ENCODE data around the gene IMPACT. TPM values are rescaled to one million over a fixed set of nuclear protein-coding genes. Genes with fewer than 3 reads are reported as not detected.

IMPACT gene
- total RNA-seq, 1 experiment from 2014 or later = 12.3 TPM

DNA sequence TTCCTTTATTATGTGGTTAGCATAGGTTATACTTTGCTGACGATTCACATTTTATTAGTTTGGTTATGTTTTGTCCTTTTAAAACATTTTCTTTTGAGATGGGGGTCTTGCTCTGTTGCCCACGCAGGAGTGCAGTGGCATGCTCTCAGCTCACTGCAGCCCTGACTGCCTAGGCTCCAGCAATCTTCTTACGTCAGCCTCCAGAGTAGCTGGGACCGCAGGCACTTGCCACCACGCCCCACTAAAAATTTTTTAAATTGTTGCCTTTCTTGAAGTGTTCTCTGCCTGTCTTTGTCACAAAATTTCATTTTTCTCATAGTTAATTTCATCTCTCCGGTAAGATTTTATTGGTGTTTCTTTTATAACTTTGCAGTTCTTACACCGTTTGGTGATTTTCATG lies 52.9 kb downstream of the IMPACT start:
- no peak for DNase-seq (ENCODE audit: low spot score)

DNA sequence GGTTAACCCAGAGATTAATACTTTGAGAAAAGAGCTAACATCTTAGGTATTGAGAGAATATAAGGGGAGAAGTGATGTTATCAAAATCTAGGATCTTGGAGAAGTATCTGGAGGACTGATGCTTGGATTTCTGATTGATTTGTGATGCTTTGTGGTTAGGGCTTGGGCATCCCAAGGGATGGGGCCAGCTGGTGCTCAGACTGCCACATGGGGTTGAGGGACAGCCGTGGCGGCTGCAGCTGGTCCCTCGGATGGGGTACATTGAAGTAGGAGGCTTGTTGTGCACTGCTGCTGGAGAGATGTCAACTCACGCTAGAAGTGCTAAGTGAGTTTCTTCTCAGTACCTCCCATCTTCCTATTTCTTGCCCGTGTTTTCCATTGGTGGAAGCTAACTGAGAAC lies 56.4 kb downstream of the IMPACT start:
- no peak for DNase-seq (ENCODE audit: low spot score)

DNA sequence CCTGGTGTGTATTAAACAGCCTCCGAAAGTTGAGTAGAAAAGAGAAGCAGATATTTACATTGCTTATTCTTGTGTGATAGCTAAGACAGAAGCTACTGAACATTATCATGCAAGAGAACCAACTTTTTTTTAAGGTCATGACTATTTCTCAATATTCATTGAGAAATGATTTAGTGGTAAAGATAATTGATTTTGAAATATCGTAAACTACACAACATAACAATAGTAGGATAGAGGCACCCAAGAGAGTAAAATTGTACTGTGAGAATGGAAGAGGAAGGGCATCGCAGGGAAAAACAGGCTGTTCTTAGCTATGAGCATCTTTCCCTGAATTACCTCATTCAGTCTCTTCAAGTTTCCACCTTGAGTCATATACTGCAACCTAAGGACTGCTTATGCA lies 59.2 kb downstream of the IMPACT start:
- DNase-seq (ENCODE audit: low spot score) = no peak

DNA sequence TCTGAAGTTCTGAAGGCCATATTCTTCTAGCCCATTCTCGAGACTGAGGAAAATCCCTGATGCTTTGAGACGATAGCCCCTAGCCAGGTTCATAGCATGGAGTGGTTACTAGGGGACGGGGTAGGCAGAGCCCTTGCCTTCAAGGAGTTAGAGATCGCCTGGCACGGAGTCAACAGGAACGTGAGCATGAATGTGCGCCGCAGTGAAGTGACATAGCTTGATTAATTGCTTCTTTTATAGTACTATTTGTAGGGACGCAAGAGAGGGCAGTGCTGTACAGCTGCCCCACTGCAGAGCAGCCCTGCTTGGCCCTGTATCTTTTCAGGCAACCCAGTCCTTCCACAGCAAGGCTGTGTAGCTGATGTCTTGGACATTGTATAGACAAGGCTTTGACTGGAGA lies 60.2 kb downstream of the IMPACT start:
- DNase-seq (ENCODE audit: low spot score) = no peak

DNA sequence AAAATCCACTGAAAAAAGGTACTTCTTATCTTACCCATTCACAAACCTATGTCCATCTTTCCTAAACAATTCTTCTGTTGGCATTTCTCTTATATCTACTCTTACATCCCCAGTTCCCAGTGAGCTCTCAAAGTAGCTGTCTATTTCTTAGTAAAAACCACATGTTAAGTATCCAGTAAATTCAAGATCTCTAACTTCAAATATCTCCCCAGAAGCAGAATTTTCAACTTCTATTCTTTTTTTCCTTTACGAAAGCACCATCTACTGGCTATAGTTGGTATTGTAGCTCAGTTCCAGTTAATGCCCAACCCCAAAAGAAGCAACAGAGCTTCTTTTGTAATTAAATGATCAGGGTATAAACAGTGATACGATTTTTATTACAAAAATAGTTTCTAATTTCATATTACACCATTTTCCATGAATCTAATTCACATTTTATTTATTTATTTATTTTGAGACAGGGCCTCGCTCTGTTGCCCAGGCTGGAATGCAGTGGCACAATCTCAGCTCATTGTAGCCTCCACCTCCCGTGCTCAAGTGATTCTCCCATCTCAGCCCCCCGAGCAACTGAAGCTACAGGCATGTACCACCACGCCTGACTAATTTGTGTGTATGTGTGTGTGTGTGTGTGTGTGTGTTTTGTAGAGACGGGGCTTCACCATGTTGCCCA lies 62.5 kb downstream of the IMPACT start:
- DNase-seq (ENCODE audit: low spot score) = peak; percentile 46

DNA sequence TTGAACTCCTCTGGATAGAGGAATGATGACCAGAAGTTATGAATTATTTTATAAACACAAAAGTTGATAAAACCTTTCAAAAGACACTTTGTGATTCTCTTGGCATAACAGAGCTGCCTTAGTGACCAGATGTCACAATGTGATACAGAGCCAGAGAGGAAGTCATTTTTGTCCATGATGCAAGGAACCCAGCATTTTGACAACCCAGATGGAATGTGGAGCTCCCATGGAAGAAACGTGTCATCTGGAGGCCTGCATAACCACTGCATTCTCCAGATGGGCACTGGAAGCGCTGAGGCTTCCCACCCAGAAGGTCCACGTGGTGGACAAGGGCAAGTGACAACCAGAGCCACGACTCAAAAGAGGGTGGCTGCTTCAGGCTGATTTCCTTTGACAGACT lies 64.1 kb downstream of the IMPACT start:
- no peak for DNase-seq (ENCODE audit: low spot score)

DNA sequence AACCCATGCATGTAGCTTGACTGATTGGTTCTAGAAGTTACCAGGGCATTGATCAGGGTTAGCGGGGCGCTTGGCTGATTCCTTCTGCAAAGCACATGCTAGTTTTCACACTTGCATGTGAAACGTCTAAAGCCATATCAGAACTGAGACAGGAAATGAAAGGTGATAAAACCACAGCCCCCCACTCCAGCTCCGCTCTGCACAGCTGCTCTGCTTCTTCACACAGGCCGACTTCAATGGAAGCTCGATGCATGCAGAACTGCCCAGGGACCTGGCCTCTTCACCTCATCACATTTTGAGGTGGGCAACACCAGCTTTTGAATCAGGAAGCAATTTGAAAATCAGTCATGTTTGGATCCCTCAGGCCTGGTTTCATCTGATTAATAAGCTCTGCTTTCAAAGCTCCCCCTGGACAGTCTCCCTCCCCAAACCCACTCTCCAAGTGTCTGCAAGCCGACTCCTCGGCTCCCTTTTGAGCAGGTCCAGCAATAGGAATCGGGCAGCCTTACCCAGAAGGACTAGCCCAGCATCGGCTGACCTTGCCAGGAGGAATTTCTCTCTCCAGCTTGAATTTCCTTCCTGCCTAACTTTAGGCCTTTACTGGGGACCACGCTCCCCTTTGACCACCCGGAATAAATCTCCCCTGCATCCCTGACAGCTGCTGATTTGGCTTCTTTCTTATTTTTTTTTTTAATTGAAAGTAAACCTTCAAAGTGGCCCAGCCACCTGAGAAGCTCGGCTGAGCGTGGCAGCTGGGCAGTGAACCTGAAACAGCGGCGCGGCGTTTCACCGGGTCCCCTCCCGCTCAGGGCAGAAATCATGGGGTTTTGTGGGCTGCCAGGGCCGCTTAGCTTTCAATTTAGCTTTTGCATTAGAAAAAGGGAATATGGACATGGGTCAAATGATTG lies 65.7 kb downstream of the IMPACT start:
- no peak for DNase-seq (ENCODE audit: low spot score)

DNA sequence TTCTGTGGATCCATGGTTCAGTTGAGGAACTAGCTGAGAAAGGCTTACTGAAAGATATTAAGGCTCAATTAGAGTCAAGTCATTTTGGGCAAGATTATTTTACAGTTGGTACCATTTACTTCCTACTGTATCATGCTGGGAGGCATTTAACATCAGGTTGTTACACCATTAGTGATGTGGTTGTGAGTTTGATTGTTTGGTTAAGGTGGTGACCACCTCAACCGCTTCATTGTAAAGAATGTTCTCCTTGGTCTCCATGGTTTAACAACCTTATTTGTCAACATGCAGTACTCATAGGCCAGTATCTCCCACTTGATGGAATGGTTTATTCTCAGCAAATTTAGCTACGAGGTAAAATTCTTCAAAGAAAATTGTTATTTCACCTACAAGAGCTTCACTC lies 68.1 kb downstream of the IMPACT start:
- DNase-seq (ENCODE audit: low spot score) = no peak

DNA sequence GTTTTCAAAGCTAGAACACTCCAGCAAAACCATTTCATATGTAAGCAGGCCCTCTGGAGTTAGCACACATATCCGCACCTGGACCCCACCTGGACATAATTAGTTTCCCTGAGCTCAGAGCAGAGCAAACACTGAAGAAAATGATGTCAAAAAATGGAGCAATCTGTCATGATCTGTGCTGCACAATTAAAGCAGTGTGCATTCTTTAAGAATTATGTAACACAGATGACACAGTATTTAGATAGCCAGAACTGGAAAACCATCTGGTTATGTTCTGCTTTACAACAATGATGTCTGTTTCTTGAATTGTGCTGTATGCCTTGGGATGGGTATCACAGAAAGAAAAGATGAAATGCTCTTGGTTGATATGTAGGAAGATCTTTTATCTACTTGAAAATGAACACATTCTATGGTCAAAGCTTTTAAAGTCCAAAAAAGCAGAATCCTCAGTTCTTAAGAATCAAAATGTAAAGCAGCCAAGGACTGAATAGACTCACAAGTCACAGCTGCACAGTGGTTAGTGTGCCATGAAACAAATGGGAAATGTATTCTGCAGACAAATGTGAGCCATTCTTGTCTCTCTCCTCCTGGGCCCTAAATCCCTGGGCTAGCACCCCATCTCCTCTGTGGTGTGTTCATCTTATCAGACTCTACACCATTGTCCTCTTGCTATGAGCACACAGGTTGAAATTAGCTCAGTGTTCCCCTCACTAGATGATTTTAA lies 70.7 kb downstream of the IMPACT start:
- peak; percentile 34 for DNase-seq (ENCODE audit: low spot score)

DNA sequence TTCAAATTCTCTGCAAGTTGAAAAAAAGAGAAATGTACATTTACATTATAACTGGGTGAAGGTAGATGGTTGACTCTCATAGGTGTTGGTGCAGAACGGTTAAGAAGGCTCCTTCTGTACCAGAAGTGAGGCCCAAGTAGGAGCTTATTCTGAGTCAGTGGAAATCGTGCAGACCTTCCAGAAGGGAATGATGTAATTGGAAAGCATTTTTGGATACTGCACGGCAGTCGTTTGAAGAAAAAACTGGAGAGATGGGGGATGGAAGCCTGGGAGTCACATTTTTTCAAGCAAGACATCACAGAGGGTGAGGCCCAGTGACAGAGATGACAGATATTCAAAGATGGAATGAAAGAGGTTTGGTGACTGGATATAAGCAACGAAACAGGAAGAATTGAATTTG lies 73.3 kb downstream of the IMPACT start:
- no peak for DNase-seq (ENCODE audit: low spot score)

DNA sequence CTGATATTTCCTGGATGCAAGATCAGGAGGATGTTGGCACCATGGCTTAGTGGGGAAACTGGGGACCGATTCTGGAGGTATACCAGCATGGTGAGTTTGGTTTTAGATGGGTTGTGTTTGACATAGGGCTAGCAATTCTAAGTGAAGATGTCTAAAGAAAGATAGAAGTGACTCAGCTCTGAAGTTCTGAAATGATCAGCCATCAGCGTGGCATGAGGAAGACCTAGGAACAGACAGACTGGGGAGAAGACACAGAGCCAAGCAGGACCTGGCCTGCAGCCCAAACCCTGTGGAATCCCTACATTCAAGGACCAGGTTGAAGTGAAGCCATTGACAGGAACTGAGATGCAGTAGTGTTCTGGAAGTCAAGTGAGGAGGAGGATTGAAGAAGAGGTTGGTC lies 73.7 kb downstream of the IMPACT start:
- no peak for DNase-seq (ENCODE audit: low spot score)

DNA sequence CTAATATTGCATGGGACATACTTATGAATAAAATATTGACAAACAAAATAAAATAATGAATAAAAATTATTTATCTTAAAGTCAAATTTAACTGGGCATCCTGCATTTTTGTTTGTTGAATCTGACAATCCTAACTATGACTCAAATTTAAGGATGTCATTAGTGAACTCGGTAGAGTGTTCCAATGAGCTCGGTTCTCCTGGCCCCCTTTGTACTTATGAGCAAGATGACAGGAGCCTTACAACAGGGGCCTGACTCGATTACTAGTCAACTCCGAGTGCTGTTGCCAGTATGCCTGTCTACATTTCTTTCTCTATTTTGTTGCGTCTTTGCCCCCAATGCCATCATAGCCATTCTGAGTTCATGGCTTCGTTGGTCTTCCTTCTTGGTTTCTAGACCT lies 74.3 kb downstream of the IMPACT start:
- no peak for DNase-seq (ENCODE audit: low spot score)

DNA sequence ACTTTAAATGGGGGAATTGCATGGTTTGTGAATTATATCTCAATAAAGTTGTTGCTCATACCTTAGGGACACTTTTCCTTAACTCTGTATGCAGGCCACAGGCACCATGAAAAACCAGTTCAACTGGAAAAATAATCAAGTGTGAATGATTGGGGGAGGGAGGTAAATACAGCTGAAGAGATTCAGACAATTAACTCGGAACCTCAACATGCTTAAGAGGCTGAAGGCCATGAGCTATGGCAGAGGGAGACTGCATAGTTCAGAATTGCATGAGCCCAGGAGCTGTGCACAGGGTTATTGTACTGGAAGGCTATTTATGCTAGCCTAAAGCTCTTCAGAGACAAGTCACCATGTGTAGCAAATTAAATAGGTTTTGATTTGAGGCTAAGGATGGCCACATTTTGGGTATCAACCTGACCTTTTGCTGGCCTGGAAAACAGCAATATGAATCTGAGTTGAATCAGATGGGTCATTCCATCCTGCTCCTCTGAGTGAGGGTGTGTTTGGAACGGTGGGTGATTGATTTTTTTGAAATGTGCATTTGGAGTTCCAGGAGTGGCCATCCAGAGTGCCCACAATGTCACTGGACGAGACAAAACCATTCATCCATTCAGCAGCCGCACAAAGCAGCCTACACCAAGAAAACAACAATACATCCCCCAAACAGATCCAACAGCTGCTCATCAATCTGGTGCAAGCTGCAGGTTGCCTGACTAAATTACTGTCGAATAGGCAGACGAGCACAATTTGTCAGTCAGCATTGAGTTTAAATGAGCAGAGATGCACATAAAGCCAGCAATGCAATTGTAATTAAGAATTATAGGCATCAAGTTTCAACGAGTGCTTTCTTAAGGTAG lies 76.4 kb downstream of the IMPACT start:
- DNase-seq (ENCODE audit: low spot score) = no peak

Other genes starting within 250 kb of the IMPACT start
- 54.2 and 76.9 TPM in 2 replicates for gene OSBPL1A, start 28.8 kb upstream of the IMPACT start, total RNA-seq (2014; rRNA removed; shearing (Covaris generic))
- not detected in 2 replicates for gene HRH4, start 34.0 kb downstream of the IMPACT start, total RNA-seq (2014; rRNA removed; shearing (Covaris generic))

All from A172 (cell line).